Stimulated activated CD8-positive, alpha-beta memory T cell treated with anti-CD3 and anti-CD28 coated beads, Interleukin-4, amount 100 ng/mL, for 48 hours (primary cell): ENCODE measurements around the gene MARK4.

Experiments used
- DNase-seq: peaks from one replicate; pipeline ENCODE4 v3.0.0-alpha.2; 2020

Gene MARK4

DNA sequence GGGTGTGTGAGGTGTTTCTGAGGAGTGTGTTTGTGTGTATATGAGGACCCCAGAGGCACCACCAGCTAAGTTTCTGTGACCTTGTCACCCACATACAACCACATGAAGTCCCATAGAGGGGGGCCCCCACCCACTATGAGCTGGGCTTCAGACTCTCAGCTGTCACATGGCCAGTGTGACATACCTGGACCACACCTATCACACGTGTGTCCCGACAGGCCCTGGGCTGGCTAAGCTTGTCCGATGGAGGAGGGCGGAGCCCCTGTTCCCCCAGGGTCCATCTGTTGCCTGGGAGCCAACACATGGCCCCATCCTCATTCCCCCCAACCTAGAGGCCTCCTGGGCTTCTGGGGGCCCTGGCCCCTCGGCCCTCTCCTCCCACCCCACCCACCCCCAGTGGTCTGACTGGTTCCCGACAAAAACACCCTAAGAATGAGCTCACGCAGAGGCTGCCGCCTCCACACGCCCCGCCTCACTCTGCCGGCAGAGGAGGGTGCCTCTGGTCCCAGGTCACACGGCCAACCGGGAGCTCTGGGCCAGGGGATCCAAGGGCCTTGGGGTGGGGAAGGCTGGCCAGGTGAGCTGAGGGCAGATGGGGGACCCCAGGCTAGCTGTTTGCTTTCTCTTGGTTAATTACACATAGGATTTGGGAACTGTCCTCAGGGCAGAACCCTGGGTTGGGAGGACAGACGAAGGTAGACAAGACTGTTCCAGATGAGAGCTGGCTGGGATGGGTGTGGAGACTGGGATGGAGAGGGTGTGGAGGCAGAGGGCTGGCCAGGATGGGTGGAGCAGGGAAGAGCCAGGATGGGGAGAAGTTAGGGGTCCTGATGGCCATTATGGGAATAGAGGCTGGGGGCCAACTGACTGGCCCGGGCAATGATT is 93.8 kb downstream of the MARK4 start:
- DNase-seq = no peak

DNA sequence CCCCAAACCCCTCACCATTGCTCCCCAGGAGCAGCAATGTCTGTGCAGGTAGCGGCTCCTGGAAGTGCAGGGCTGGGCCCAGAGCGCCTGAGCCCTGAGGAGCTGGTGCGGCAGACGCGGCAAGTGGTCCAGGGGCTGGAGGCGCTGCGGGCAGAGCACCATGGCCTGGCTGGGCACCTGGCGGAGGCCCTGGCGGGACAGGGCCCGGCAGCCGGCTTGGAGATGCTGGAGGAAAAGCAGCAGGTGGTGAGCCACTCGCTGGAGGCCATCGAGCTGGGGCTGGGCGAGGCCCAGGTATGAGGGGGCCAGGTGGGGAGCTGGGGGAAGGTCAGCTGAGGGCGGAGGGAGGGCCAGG is 94.4 kb downstream of the MARK4 start:
- no peak for DNase-seq

DNA sequence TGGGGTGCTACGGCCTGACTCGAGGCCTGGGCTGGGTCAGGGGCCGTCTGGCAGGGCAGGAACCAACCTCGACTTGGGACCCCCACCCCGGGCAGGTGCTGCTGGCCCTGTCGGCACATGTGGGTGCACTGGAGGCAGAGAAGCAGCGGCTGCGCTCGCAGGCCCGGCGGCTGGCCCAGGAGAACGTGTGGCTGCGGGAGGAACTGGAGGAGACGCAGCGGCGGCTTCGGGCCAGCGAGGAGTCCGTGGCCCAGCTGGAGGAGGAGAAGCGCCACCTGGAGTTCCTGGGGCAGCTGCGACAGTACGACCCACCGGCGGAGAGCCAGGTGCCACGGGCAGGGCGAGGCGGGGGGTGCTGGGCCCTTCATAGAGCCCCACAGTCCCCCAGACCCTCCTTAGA is 95.4 kb downstream of the MARK4 start:
- DNase-seq = no peak

DNA sequence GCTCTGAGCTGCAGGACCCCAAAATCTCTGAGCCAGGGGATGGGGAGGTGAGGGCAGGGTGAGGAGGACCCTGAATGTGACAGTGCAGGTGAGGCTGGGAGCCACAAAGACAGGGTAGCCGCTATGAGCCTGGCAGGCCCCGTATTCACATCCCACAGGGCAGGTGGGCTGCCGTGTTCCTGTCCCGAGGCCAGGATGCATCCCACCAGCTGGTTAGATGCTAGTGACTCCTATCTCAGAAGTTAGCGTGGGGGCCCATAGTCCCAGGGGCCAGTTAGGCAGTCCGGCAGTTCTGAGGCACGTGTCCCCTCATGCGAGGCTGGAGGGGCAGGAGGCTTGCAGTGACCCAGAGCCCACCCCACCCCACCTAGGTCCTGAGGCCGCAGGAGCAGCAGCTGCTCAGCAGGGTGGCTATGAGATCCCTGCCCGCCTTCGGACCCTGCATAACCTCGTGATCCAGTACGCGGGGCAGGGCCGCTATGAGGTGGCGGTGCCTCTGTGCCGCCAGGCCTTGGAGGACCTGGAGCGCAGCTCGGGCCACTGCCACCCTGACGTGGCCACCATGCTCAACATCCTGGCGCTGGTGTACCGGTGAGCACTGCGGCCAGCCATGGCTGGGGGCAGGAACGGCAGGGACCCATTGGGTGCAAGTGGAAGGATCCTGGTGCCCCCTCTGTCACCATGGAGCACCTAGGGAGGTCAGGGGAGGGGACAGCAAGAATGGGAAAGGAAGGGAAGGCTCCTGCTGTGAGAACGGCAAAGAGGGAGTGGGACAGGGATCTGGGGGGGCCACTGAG is 96.7 kb downstream of the MARK4 start:
- DNase-seq = no peak

DNA sequence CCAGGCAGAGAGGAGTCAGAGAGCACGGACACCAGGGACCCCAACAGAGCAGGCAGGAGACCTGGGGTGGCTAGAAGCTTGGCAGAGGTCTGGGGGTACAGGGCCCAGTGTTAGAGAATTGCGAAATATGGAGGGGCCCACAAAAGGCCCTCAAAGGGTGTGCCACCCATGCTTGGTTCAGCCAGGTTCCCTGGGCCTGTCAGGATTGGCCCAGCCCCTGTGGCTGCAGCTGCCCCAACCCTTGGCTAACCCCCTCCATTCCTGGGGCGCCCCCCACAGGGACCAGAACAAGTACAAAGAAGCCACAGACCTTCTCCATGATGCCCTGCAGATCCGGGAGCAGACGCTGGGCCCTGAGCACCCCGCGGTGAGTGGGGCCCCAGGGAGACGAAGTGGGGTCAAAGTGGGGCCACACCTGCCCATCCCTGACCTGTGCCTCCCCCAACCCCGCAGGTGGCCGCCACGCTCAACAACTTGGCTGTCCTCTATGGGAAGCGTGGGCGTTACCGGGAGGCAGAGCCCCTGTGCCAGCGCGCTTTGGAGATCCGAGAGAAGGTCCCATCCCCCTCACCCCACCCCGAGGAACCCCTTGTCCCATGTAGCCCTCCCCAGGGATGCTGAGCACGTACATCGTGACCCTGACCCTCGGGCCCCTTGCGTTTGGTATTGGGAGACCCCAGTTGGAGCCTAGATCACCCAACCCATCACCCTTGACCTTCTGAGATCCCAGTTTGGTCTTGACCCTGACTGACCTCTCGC is 97.5 kb downstream of the MARK4 start:
- no peak for DNase-seq

DNA sequence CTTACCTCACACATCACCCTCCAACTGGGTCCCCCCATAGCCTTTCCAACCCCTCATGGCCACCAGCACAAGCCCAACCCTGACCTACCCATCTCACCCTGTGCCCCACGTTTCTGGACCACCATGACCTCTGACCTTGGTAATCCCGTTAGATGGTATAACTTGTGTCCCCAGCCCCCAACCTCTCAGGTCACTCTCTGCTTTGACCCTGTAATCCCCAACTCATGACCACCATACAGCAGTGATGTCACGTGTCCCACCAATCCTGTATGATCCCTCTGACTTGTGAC is 98.0 kb downstream of the MARK4 start:
- DNase-seq = no peak

DNA sequence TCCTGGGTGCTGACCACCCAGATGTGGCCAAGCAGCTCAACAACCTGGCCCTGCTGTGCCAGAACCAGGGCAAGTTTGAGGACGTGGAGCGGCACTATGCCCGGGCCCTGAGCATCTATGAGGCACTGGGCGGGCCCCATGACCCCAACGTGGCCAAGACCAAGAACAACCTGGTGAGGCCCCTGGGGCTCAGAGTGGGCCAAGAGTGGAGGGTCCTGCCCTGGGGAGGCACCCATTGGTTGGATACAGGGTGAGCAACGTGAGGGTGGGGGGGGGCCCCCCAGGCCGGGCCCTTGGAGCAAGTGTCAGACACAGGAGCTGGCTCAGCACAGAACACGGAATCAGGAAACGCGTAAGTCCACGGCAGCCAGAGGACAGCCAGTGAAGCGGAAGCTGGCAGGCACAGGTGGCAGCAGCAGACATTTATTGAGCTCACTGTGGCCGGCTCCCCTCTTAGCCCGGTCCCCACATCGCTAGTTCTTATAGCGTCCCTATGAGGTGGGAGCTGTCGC is 98.4 kb downstream of the MARK4 start:
- DNase-seq = no peak

DNA sequence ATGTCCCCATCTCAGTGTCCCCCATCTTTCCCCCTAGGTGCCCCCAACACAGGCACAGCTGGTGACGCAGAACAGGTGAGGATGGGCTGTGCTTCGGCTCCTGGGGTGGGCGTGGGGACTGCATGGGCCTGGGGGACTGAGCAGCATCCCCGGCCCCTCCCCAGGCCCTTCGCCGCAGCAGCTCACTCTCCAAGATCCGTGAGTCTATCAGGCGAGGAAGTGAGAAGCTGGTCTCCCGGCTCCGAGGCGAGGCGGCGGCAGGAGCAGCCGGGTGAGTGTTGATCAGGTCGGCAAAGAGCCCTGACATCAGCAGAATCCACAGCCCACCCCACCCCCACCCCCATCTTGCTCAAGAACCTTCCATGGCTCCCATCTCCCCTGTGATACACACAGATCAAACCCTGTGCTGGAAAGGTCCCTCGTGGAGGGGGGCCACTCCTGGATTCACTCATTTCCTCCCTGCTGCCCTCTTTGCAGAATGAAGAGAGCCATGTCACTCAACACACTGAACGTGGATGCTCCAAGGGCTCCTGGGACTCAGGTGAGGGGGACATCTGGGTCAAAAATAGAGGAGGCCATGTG is 99.5 kb downstream of the MARK4 start:
- DNase-seq = no peak

DNA sequence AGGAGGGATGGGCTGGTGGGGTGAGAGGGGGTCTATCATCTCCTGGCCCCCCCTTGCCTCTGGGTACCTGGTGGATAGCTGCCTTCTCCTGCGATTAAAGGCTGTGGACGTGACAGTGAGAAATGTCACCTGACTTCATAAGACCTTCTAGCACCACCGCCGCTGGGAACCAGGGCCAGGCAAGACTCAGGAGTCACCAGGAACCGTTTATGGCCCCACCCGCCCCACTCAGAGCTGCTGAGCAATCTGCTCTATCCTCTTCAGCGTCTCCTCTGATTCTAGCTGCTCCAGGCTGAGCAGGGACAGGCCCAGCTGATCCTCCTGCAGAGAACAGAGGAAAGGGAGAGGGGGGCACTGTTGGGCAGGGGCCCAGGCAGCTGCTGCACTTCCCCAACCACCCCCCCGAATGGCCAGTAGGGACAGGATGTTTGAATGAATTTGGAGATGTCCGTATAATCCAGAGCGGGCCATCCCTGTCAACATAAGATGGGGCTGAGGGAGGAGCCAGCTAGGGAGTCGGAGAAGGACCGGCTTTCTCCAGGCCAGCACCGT is 100.4 kb downstream of the MARK4 start:
- DNase-seq = no peak

DNA sequence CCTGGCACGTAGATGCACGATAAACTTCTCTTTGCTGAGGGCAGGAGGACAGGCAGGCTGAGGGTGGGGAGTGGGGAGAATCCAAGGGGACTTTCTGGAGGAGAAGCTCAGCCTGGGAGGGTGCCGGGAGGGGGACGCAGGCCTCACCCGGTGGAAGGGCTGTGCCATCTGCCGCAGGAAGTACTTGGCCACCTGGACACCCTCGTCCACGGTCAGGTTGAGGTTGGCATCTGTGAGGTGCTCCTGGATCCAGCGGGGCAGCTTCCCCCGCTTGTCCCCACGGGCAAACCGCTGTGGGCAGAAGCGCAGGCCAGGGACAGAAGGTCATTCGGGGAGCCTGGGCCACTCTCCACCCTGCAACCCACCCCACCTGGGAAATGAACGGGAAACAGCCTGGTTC is 101.0 kb downstream of the MARK4 start:
- no peak for DNase-seq

DNA sequence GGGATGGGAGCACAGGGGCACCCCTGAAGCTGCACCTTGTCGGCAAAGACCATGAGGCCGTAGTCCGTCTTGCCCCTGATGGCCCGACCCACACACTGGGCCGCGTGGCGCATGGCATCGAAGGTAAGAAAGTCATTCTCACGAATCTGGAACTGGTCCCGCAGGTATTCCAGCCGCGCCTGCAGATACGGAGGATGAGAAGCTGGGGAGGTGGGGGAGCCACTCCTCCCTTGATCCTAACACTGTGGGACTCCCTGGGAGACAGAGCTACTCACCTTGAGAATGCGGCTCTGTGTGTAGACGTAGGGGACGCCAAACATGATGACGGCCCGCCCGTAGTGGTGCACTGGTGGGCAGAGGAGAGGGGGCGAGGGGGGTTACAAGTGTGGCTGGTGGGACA is 101.4 kb downstream of the MARK4 start:
- DNase-seq = no peak

DNA sequence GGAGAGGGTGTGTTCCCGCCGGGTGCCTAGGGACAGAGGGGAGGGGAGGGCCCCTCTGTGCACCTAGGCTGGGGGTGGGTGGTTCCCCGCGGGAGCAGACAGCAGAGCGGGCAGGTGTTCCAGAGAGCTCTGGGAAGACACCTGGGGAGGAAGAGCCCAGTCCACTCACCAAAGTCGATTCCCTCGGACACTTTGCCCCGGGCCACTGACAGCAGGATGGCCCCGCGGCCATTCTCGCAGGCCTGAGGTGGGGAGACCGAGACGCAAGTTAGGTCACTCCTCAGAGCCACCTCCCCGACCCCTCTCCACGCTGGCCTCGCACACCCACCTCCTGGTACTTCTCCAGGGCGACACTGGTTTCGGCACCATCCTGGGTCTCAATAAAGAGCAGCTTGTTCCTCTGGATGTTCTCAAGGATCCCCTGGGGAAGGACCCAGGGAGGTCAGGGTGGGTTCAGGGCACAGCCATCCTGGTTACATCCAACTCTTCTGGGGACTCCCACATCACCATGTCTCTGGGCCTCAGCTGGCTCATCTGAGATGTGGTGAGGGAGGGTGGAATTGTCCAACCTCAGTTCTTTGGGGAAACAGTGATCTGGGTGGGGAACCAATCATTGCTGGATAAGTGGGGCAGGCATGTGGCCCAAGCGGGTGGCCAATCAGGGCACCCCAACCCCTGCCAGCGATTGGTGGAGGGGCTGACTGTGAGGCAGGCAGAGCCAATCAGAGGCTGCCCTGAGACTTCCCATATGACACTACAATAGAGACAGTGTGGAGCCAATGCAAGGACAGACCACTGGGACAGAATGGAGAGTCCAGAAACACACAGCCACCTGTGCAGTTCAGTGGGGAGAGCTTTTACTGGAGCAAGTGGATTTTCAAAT is 102.1 kb downstream of the MARK4 start:
- DNase-seq = no peak

DNA sequence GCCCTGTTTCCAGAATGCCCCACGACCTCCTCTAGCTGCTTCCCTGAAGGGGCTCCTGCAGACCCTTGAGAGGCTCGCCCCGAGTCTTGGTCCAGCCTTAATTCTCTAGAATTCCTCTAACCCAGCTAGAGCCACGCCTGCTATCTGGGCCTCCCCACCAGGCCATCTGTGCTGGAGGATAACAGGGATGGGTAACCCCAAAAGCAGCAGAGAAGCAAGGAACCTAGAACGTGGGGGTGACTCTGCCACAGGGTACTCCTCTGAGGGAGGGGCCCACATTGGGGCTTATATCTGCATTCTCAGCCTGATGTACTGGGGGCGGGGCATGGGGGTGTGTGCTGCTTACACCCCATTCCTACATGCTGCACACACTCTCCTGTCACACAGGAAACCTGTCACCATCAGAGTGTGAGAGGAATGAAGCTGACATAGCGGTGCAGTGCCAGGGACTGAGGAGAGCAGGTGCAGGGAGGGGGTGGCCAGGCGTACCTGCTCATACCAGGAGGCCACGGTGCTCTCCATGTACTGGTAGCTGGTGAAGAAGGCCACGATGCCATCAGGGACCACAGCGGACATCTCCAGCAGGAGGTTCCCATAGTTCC is 103.3 kb downstream of the MARK4 start:
- DNase-seq = no peak
